Activated T-helper 1 cell treated with anti-CD3 and anti-CD28 coated beads, Interleukin-12 subunit alpha, Interleukin-12 subunit beta, Interleukin-2, Interleukin-4 antibody, amounts not matched to agents 30 ng/mL and 10 ng/mL and 1 ng/mL, durations not matched to agents 14 hours and 24 hours and 36 hours (primary cell): Measurements from ENCODE around the gene FMN1. TPM values are rescaled to one million over a fixed set of nuclear protein-coding genes. Genes with fewer than 3 reads are reported as not detected.

Experiments used
- DNase-seq: peaks from one replicate; pipeline ENCODE4 v3.0.0; 2021; ENCODE audit warnings: low spot score
- H3K27ac Mint-ChIP-seq: one replicate; pipeline ENCODE4 v1.8.0; 2021; ENCODE audit warnings: mild to moderate bottlenecking, mixed read lengths
- H3K27me3 Mint-ChIP-seq: one replicate; pipeline ENCODE4 v1.8.0; 2022; ENCODE audit warnings: mild to moderate bottlenecking, moderate library complexity, mixed read lengths; ENCODE audit not compliant: insufficient read depth
- H3K36me3 Mint-ChIP-seq: one replicate; pipeline ENCODE4 v1.8.0; 2021; ENCODE audit warnings: low read depth, mixed read lengths
- H3K4me1 Mint-ChIP-seq: one replicate; pipeline ENCODE4 v1.8.0; 2021; ENCODE audit warnings: low read depth, mixed read lengths
- H3K4me3 Mint-ChIP-seq: one replicate; pipeline ENCODE4 v1.8.0; 2021; ENCODE audit warnings: mild to moderate bottlenecking, moderate library complexity, mixed read lengths
- H3K9me3 Mint-ChIP-seq: one replicate; pipeline ENCODE4 v1.8.0; 2021; ENCODE audit warnings: mixed read lengths
- intact Hi-C: fragments of 100-400 bp; cut with micrococcal nuclease; formaldehyde crosslinking; loops from one replicate; pipeline ENCODE4 v1.15.1; 2024
- total RNA-seq: library from RNA; stranded (reverse); gene quantifications from 2 replicates; pipeline ENCODE4 v1.2.3, GENCODE V29; 2022

Gene FMN1
- total RNA-seq, 1 donor from 2014 or later: 0.03 TPM

DNA sequence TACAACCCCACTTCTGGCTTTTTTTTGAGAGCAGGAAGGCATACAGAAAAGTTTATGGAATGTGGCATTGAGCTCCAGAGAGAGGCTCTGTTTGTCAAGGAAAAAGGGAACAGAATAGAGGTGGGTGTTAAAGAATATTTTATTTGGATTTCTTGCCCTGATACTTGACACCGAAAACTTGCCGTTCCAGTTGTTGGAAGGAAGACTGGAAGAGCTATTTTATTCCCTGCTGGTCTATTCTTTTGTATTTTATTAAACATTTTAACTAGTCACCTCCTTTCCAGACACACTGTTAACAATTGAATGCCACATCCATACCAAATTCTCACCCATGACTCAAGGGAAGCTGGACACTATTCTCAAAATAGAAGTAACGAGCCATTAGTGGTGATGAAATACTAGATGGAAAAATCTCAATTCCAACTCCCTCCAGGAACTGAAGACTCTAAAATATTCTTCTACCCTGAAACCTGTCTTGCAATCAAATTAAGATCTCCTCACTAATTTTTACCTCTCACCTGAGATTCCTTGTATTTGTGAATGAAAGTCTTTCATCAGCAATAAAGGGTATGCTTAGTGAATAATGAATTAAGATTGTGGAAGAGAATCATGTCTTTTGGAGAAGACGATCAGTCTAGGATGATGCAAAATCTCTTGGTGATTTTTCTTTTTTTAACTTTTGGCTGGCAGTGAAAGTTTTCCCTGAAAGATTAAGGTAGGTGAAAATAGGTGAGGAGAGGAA, 448.2 kb downstream of the FMN1 start:
- no peak for DNase-seq
- intact Hi-C loops: no loop called here
- H3K27me3 Mint-ChIP-seq: peaks cover 15% of the 10 kb centered on the region
- H3K27ac Mint-ChIP-seq: no peak overlapping the region
- no peaks in the 10 kb centered on the region for H3K9me3 Mint-ChIP-seq
- H3K4me1 Mint-ChIP-seq: no peaks in the 10 kb centered on the region
- no peaks in the 10 kb centered on the region for H3K36me3 Mint-ChIP-seq
- H3K4me3 Mint-ChIP-seq: no peak overlapping the region

DNA sequence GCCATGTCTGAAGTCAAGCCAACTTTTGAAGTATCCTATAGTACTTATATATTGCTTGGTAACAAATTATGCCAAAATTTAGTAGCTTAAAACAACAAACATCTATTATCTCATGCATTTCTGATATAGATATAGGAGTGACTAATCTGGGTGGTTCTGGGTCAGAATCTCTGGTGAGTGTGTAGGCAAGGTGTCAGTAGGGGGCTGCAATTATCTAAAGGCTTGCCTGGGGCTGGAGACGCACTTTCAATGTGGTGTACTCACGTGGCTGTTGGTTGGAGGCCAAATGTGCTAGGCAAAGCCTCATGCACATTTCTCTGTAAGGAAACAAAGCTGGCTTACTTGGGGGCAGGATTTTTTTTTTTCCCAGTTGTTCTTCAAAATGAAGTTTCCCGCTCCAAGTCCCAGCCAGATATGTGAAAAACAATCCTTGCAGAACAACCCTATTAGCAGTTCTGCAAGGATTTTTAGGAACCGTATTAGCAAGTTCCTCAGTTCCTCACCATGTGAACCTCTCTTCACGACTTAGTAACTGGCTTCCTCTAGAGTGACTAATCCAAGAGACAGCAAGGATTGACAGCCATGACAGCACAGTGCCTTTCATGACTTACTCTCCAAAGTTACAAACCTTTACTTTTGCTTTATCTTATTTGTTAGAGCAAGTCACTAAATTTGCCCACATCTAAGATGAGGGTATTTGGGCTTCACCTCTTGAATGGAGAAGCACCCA, 450.9 kb downstream of the FMN1 start:
- Mint-ChIP-seq H3K36me3 (no peaks in the 10 kb centered on the region), H3K27me3 (peaks cover 15% of the 10 kb centered on the region), H3K4me1 (no peaks in the 10 kb centered on the region), H3K4me3 (no peak overlapping the region), H3K9me3 (no peaks in the 10 kb centered on the region), H3K27ac (no peak overlapping the region)
- intact Hi-C loops: no loop called here
- no peak for DNase-seq

DNA sequence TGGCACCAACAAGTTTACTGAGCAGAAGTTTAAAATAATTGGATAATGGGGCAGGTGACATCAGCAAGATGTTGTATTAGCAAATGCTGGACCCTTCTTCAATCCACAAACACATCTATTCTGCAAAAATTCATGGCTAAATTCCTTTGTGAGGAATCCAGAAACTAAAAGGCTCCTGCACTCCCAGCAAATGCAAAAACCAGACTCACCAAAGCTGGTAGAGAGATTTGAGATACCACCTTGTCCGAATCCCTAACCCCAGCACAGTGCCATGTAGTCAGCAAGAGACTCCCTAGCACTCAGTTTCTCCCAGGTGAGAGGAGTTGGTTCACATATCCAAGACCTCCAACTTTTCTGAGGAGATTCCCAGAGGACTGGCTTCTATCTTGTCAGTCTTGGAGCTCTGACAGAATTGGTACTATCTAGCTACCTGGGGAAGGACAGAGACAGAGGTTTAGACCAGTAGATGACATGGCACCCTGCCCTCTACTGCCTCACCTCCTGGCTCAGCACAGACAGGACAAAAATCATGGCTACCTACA, 454.9 kb downstream of the FMN1 start:
- Mint-ChIP-seq H3K27me3 (peaks cover 15% of the 10 kb centered on the region), H3K4me3 (no peak overlapping the region), H3K27ac (no peak overlapping the region), H3K36me3 (no peaks in the 10 kb centered on the region), H3K4me1 (no peaks in the 10 kb centered on the region), H3K9me3 (no peaks in the 10 kb centered on the region)
- intact Hi-C loops: no loop called here
- DNase-seq: no peak

DNA sequence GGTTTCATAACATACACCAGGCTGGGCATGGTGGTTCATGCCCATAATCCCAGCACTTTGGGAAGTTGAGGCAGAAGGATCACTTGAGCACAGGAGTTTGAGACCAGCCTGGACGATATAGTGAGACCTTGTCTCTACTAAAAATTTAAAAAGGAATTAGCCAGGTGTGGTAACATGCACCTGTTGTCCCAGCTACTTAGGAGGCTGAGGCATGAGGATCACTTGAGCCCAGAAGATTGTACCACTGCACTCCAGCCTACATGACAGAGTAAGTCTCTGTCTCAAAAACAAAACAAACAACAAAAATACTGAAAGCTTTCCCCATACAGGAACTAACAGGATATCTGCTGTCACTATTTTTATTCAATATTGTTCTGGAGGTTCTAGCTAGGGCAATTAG, 455.8 kb downstream of the FMN1 start:
- Mint-ChIP-seq H3K4me3 (no peak overlapping the region), H3K27ac (no peak overlapping the region), H3K9me3 (no peaks in the 10 kb centered on the region), H3K36me3 (no peaks in the 10 kb centered on the region), H3K27me3 (peaks cover 15% of the 10 kb centered on the region), H3K4me1 (no peaks in the 10 kb centered on the region)
- DNase-seq: no peak
- intact Hi-C loops: no loop called here

DNA sequence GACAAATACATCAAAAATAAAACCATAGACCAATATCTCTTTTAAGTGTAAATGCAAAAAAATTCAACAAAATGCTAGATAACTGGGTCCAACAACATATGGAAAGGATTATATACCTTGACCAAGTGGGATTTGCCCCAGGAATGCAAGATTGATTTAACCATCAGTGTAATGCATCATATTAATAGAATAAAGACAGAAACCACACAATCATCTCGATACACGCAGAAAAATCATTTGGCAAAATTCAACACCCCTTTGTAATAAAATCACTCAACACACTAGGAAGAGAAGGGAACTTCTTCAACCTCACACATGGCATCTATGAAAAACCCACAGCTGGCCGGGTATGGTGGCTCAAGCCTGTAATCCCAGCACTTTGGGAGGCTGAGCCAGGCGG, 457.2 kb downstream of the FMN1 start:
- Mint-ChIP-seq H3K4me1 (no peaks in the 10 kb centered on the region), H3K27me3 (peaks cover 19% of the 10 kb centered on the region)

DNA sequence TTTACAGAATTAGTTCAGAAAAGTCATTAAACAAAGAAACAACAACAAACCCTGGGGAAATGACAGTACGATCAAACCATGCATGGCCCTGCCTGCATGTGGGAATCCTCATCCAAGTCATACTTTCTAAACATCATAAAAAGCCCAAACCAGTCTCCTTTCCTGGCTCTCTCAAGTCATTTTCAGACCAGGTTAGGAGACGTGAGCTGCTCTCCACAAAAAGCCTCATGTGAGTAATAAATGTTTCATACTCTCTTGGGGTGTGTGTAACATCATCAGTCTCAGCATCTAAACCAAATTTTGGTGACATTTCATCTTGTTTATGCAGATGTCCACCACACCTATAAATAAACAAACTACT, 457.8 kb downstream of the FMN1 start:
- Mint-ChIP-seq H3K27me3 (peaks cover 20% of the 10 kb centered on the region), H3K9me3 (no peaks in the 10 kb centered on the region)
- DNase-seq: no peak

More for the DNA sequence above, 457.2 kb downstream of the FMN1 start:
- H3K27ac Mint-ChIP-seq: no peak overlapping the region
- H3K36me3 Mint-ChIP-seq: no peaks in the 10 kb centered on the region
- no peak for DNase-seq
- H3K4me3 Mint-ChIP-seq: no peak overlapping the region
- H3K9me3 Mint-ChIP-seq: no peaks in the 10 kb centered on the region
- intact Hi-C loops: no loop called here

DNA sequence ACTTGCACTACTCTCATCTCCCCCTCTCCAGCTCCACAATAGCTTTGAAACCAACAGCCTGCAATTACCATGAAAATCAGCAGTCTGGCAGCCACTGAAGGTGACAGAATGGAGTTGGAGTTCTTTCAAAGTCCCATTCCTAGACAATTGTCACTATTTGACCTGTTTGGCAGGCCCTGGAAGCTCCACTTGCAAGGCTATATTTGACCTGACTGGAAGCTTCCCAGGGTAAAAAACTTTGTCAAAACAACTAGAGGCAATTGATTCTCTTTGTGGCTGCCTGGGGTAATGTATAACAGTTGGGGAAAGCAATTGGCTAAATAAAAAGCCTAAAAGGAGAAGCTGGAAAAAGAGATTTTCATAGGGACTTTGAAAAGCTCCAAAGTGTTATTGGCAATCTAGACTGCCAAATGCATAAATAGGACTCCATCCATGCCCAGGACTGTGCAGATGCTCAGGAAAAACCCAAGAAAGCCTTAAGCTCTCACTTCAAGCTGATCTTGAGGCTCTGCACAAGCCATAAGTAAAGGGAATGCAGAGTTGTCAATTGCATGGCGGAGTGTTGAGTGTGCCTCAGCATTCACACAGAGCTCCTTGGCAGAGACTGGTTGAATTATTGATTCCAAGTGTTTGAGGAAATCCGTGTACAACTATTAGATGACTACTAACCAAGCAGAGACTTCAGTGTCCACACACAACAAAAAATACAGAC, 458.4 kb downstream of the FMN1 start:
- H3K36me3 Mint-ChIP-seq: no peaks in the 10 kb centered on the region
- no peak for DNase-seq
- peaks cover 20% of the 10 kb centered on the region for H3K27me3 Mint-ChIP-seq
- no peaks in the 10 kb centered on the region for H3K9me3 Mint-ChIP-seq
- no peak overlapping the region for H3K27ac Mint-ChIP-seq
- intact Hi-C loops: no loop called here
- no peaks in the 10 kb centered on the region for H3K4me1 Mint-ChIP-seq
- H3K4me3 Mint-ChIP-seq: no peak overlapping the region

More for the DNA sequence above, 457.8 kb downstream of the FMN1 start:
- no peak overlapping the region for H3K4me3 Mint-ChIP-seq
- no peaks in the 10 kb centered on the region for H3K4me1 Mint-ChIP-seq
- H3K36me3 Mint-ChIP-seq: no peaks in the 10 kb centered on the region
- intact Hi-C loops: no loop called here
- H3K27ac Mint-ChIP-seq: no peak overlapping the region

DNA sequence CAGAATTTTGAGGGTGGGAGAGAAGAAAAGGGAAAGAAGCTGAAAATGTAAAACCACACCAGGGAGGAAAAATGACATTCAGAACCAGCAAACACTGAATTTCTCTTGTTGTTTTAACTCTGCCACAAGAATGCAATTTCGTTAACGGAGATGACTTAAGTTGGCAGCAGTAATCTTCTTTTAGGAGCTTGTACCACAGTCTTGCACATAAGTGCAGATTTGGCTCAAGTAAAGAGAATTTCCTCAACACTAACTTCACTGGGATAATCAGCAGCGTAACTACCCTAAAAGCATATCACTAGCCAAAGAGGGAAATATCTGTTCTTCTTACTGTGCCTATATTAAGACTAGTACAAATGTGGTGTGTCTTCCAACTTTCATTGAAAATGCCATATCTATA, 461.2 kb downstream of the FMN1 start:
- Mint-ChIP-seq H3K36me3 (no peaks in the 10 kb centered on the region), H3K27me3 (peaks cover 24% of the 10 kb centered on the region)

DNA sequence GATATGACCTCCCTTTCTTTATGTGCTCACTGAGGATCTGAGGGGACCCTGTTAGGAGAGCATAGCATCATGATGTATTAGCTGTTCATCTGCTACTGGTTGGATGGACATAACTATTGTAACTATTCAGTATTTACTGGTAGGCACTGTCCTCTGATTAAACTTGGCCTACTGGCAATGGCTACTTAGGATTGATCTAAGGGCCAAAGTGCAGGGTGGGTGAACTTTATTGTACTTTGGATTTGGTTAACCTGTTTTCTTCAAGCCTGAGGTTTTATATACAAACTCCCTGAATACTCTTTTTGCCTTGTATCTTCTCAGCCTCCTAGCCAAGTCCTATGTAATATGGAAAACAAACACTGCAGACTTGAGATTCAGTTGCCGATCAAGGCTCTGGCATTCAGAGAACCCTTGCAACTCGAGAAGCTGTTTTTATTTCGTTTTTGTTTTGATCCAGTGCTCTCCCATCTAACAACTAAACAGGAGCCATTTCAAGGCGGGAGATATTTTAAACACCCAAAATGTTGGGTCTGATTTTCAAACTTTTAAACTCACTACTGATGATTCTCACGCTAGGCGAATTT, 461.8 kb downstream of the FMN1 start:
- intact Hi-C loops: no loop called here
- no peaks in the 10 kb centered on the region for H3K4me1 Mint-ChIP-seq

More for the DNA sequence above, 461.2 kb downstream of the FMN1 start:
- Mint-ChIP-seq H3K4me1 (no peaks in the 10 kb centered on the region), H3K4me3 (no peak overlapping the region), H3K9me3 (no peaks in the 10 kb centered on the region), H3K27ac (no peak overlapping the region)
- intact Hi-C loops: no loop called here
- DNase-seq: no peak

DNA sequence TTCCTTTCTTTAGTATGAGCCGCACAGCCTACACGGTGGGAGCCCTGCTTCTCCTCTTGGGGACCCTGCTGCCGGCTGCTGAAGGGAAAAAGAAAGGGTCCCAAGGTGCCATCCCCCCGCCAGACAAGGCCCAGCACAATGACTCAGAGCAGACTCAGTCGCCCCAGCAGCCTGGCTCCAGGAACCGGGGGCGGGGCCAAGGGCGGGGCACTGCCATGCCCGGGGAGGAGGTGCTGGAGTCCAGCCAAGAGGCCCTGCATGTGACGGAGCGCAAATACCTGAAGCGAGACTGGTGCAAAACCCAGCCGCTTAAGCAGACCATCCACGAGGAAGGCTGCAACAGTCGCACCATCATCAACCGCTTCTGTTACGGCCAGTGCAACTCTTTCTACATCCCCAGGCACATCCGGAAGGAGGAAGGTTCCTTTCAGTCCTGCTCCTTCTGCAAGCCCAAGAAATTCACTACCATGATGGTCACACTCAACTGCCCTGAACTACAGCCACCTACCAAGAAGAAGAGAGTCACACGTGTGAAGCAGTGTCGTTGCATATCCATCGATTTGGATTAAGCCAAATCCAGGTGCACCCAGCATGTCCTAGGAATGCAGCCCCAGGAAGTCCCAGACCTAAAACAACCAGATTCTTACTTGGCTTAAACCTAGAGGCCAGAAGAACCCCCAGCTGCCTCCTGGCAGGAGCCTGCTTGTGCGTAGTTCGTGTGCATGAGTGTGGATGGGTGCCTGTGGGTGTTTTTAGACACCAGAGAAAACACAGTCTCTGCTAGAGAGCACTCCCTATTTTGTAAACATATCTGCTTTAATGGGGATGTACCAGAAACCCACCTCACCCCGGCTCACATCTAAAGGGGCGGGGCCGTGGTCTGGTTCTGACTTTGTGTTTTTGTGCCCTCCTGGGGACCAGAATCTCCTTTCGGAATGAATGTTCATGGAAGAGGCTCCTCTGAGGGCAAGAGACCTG, 463.5 kb downstream of the FMN1 start:
- DNase-seq: no peak
- H3K9me3 Mint-ChIP-seq: peaks cover 6% of the 10 kb centered on the region
- intact Hi-C loops: no loop called here
- no peak overlapping the region for H3K4me3 Mint-ChIP-seq
- no peak overlapping the region for H3K27ac Mint-ChIP-seq
- H3K27me3 Mint-ChIP-seq: peaks cover 24% of the 10 kb centered on the region
- no peaks in the 10 kb centered on the region for H3K4me1 Mint-ChIP-seq
- H3K36me3 Mint-ChIP-seq: no peaks in the 10 kb centered on the region

More for the DNA sequence above, 461.8 kb downstream of the FMN1 start:
- Mint-ChIP-seq H3K4me3 (no peak overlapping the region), H3K27me3 (peaks cover 24% of the 10 kb centered on the region), H3K36me3 (no peaks in the 10 kb centered on the region), H3K27ac (no peak overlapping the region), H3K9me3 (no peaks in the 10 kb centered on the region)
- no peak for DNase-seq

DNA sequence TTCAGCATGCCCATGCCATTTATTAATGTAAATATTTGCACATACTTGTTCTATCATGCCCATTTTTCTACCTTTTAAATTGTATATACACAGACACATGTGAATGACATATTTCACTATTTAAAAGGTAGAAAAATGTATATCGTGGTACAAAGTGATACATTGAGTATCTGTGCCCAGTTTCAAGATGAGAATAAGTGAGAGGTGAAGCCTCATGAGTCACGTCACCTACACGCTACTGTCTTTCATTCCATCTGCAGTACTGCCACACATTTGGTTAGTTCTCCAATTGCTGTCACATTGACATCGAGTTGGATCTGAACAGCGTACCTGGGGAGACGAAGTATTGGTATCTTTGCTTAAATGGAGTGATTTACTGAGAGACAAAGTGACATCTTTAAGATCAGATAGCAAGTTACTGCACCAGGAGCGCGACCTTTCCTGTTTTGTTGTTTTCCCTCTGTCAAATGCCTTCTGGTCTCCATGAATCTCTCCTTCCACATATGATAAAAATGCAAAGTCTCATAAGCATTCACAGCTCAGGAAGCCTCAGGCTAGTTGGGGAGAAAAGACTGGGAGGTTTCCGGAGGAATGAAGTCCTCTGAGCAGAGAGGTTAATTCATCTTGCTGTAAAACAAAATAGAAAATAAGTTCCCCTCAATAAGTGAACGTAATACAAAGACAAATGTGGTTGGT, 464.7 kb downstream of the FMN1 start:
- no peak overlapping the region for H3K27ac Mint-ChIP-seq
- no peaks in the 10 kb centered on the region for H3K4me1 Mint-ChIP-seq
- intact Hi-C loops: no loop called here

More for the DNA sequence above, 464.7 kb downstream of the FMN1 start:
- no peak overlapping the region for H3K4me3 Mint-ChIP-seq
- peaks cover 32% of the 10 kb centered on the region for H3K27me3 Mint-ChIP-seq
- peaks cover 9% of the 10 kb centered on the region for H3K9me3 Mint-ChIP-seq
- no peaks in the 10 kb centered on the region for H3K36me3 Mint-ChIP-seq
- no peak for DNase-seq
